SK-N-SH (cell line): ENCODE data around the gene RHBDL1. TPM values are rescaled to one million over a fixed set of nuclear protein-coding genes. Genes with fewer than 3 reads are reported as not detected.

Experiments used
- CTCF ChIA-PET: fragments of 300-600, 350-600 bp; formaldehyde crosslinking; extraction: SDS; loops from one replicate; lab custom pipeline; 2021; lab: Yijun Ruan, JAX
- POLR2A ChIA-PET: fragments of 350-600 bp; sonication (Branson Sonifier 250); formaldehyde crosslinking; extraction: SDS; loops from one replicate; lab custom pipeline; 2020; ENCODE audit warnings: antibody characterized with exemption, inconsistent platforms; lab: Yijun Ruan, JAX
- DNase-seq: peaks from one replicate; pipeline ENCODE4 v3.0.0; 2012
- H2AFZ ChIP-seq: fragments of 200-600 bp; sonication (generic); 2 replicates; pipeline ENCODE4 v1.8.1; 2016; ENCODE audit warnings: antibody characterized with exemption, mild to moderate bottlenecking, low read depth
- H3F3A ChIP-seq: fragments of 200-600 bp; sonication (generic); replicated peaks from 2 replicates; pipeline ENCODE3; 2016; ENCODE audit warnings: antibody characterized with exemption, mild to moderate bottlenecking; ENCODE audit not compliant: insufficient read depth
- H3K27ac ChIP-seq, 2 experiments: fragments of 200-500 bp in 1 of 2; fragments of 200-600 bp in 1 of 2; sonication (Bioruptor generic) in 1 of 2; sonication (generic), shearing (Covaris generic) in 1 of 2; 2 replicates each; pipeline versions ENCODE4 v1.5.1 to v1.6.1; 2014 to 2016; ENCODE audit warnings: low read depth in 2 of 2, inconsistent platforms in 1 of 2, low read length in 1 of 2, mild to moderate bottlenecking in 1 of 2, mixed read lengths in 1 of 2
- H3K27me3 ChIP-seq: fragments of 200-600 bp; sonication (generic), shearing (Covaris generic); 2 replicates; pipeline ENCODE4 v1.6.1; 2016; ENCODE audit warnings: mixed run types; ENCODE audit not compliant: insufficient read depth
- H3K36me3 ChIP-seq, 2 experiments: fragments of 200-500 bp in 1 of 2; fragments of 200-600 bp in 1 of 2; sonication (Bioruptor generic) in 1 of 2; sonication (generic) in 1 of 2; replicated peaks in 1 of 2; 2 replicates each; pipeline versions ENCODE3 to v1.5.1; 2014 to 2016; ENCODE audit warnings: low read length in 1 of 2, mild to moderate bottlenecking in 1 of 2; ENCODE audit not compliant: insufficient read depth in 2 of 2, control insufficient read depth in 1 of 2
- H3K4me1 ChIP-seq, 2 experiments: fragments of 200-500 bp in 1 of 2; fragments of 200-600 bp in 1 of 2; sonication (Bioruptor generic) in 1 of 2; sonication (generic), shearing (Covaris generic) in 1 of 2; 2 replicates each; pipeline versions ENCODE4 v1.5.1 to v1.6.1; 2014 to 2016; ENCODE audit warnings: low read depth in 1 of 2, low read length in 1 of 2, mixed run types in 1 of 2; ENCODE audit not compliant: insufficient read depth in 2 of 2, control insufficient read depth in 1 of 2
- H3K4me2 ChIP-seq: fragments of 200-600 bp; sonication (generic), shearing (Covaris generic); 2 replicates; pipeline ENCODE4 v1.6.1; 2017; ENCODE audit warnings: mixed run types
- H3K4me3 ChIP-seq, 2 experiments: fragments of 200-500 bp in 1 of 2; fragments of 200-600 bp in 1 of 2; sonication (Bioruptor generic) in 1 of 2; sonication (generic), shearing (Covaris generic) in 1 of 2; 2 replicates each; pipeline versions ENCODE4 v1.5.1 to v1.8.1; 2014 to 2016; ENCODE audit warnings: low read depth in 2 of 2, inconsistent platforms in 1 of 2, low read length in 1 of 2, mild to moderate bottlenecking in 1 of 2, mixed read lengths in 1 of 2, moderate library complexity in 1 of 2
- H3K79me2 ChIP-seq: fragments of 200-600 bp; sonication (generic); 2 replicates; pipeline ENCODE4 v1.8.1; 2017; ENCODE audit warnings: mild to moderate bottlenecking; ENCODE audit not compliant: insufficient read depth
- H3K9ac ChIP-seq: fragments of 200-600 bp; sonication (generic); 2 replicates; pipeline ENCODE4 v1.6.1; 2017; ENCODE audit warnings: mixed run types
- H3K9me2 ChIP-seq: fragments of 200-600 bp; sonication (generic); 2 replicates; pipeline ENCODE4 v1.6.1; 2017; ENCODE audit warnings: mixed run types
- H3K9me3 ChIP-seq: fragments of 200-600 bp; sonication (generic); 2 replicates; pipeline ENCODE4 v1.6.1; 2017; ENCODE audit warnings: mixed run types, mild to moderate bottlenecking, moderate library complexity
- H4K20me1 ChIP-seq: fragments of 200-600 bp; sonication (generic); 2 replicates; pipeline ENCODE4 v1.6.1; 2017; ENCODE audit warnings: mild to moderate bottlenecking, mixed run types; ENCODE audit not compliant: insufficient read depth
- CHD2 ChIP-seq: fragments of 150-350 bp; IDR thresholded peaks from 2 replicates; pipeline ENCODE4 v1.6.1; 2018; ENCODE audit warnings: low read length; ENCODE audit not compliant: partially characterized antibody
- CTCF ChIP-seq: fragments of 200-600 bp; sonication (generic); IDR thresholded peaks from 2 replicates; pipeline ENCODE4 v1.6.1; 2017; ENCODE audit warnings: antibody characterized with exemption, mild to moderate bottlenecking, moderate library complexity
- EP300 ChIP-seq, 2 experiments: IDR thresholded peaks; 2 replicates each; pipeline versions ENCODE4 v1.4.0 to v1.6.1; 2012; ENCODE audit warnings: borderline replicate concordance in 1 of 2, low read depth in 1 of 2, low read length in 1 of 2
- EZH2phosphoT487 ChIP-seq: fragments of 200-600 bp; sonication (generic); IDR thresholded peaks from 2 replicates; pipeline ENCODE4 v1.6.1; 2017; ENCODE audit warnings: low read depth, mixed run types, mild to moderate bottlenecking, antibody characterized with exemption, moderate library complexity, borderline replicate concordance
- FOSL2 ChIP-seq: IDR thresholded peaks from 2 replicates; pipeline ENCODE4 v1.4.0; 2012; ENCODE audit warnings: low read depth, mild to moderate bottlenecking, moderate library complexity, borderline replicate concordance
- FOXJ3 ChIP-seq: sonication (generic); formaldehyde crosslinking; IDR thresholded peaks from 2 replicates; pipeline ENCODE4 v1.5.1; 2020; ENCODE audit warnings: mild to moderate bottlenecking, missing genetic modification reagents
- FOXM1 ChIP-seq: IDR thresholded peaks from 2 replicates; pipeline ENCODE4 v1.4.0; 2012; ENCODE audit warnings: low read depth, mild to moderate bottlenecking
- GABPA ChIP-seq: IDR thresholded peaks from 2 replicates; pipeline ENCODE4 v1.4.0; 2012; ENCODE audit warnings: low read depth, mild to moderate bottlenecking
- IRF3 ChIP-seq: fragments of 150-350 bp; IDR thresholded peaks from 2 replicates; pipeline ENCODE4 v1.6.1; 2016; ENCODE audit warnings: mild to moderate bottlenecking, low read depth, low read length
- JUND ChIP-seq: IDR thresholded peaks from 2 replicates; pipeline ENCODE4 v1.4.0; 2012
- MEF2A ChIP-seq: IDR thresholded peaks from 2 replicates; pipeline ENCODE4 v1.4.0; 2012; ENCODE audit warnings: low read depth, borderline replicate concordance
- MXI1 ChIP-seq: IDR thresholded peaks from 2 replicates; pipeline ENCODE4 v1.6.1; 2012; ENCODE audit warnings: mild to moderate bottlenecking, low read depth, low read length, improper control_type of control experiment
- NRF1 ChIP-seq: IDR thresholded peaks from 2 replicates; pipeline ENCODE4 v1.6.1; 2012; ENCODE audit warnings: low read depth, mild to moderate bottlenecking, low read length
- POLR2AphosphoS5 ChIP-seq: IDR thresholded peaks from 2 replicates; pipeline ENCODE4 v1.6.1; 2012; ENCODE audit warnings: low read depth, low read length
- RAD21 ChIP-seq: IDR thresholded peaks from 2 replicates; pipeline ENCODE4 v1.6.1; 2012; ENCODE audit warnings: mild to moderate bottlenecking, low read length
- RCOR1 ChIP-seq: fragments of 150-350 bp; IDR thresholded peaks from 2 replicates; pipeline ENCODE4 v1.6.1; 2017; ENCODE audit warnings: antibody characterized with exemption, low read length
- RFX5 ChIP-seq: IDR thresholded peaks from 2 replicates; pipeline ENCODE4 v1.6.1; 2012; ENCODE audit warnings: mild to moderate bottlenecking, improper control_type of control experiment, low read length
- RXRA ChIP-seq: IDR thresholded peaks from 2 replicates; pipeline ENCODE4 v1.4.0; 2012; ENCODE audit warnings: low read depth, mild to moderate bottlenecking, borderline replicate concordance
- SIN3A ChIP-seq: IDR thresholded peaks from 2 replicates; pipeline ENCODE4 v1.6.1; 2012; ENCODE audit warnings: low read depth, mild to moderate bottlenecking, low read length, moderate library complexity, borderline replicate concordance
- TAF1 ChIP-seq: IDR thresholded peaks from 2 replicates; pipeline ENCODE4 v1.6.1; 2012; ENCODE audit warnings: low read depth, mild to moderate bottlenecking, low read length, moderate library complexity, borderline replicate concordance
- TCF12 ChIP-seq: IDR thresholded peaks from 2 replicates; pipeline ENCODE4 v1.4.0; 2012
- TEAD4 ChIP-seq: IDR thresholded peaks from 2 replicates; pipeline ENCODE4 v1.4.0; 2012; ENCODE audit warnings: mild to moderate bottlenecking, borderline replicate concordance; ENCODE audit not compliant: insufficient read depth
- USF1 ChIP-seq: IDR thresholded peaks from 2 replicates; pipeline ENCODE4 v1.4.0; 2012; ENCODE audit warnings: low read depth, borderline replicate concordance
- YY1 ChIP-seq: IDR thresholded peaks from 2 replicates; pipeline ENCODE4 v1.4.0; 2012; ENCODE audit warnings: low read depth, mild to moderate bottlenecking
- WGBS: methylation state at CpG from one replicate; pipeline ENCODE4 v1.1.6; 2017; ENCODE audit warnings: low lambda C conversion rate; 5-methylcytosine and 5-hydroxymethylcytosine counted together
- polyA plus RNA-seq, 3 experiments: library from polyadenylated mRNA; depleted of rRNA; stranded (reverse); fragments of >200 nt; gene quantifications; 2 replicates each; pipeline ENCODE4 v1.2.3, GENCODE V29; 2012
- TF ChIP-seq, protein P1 (sequence below): IDR thresholded peaks from 2 replicates; pipeline ENCODE4; 2012

Gene RHBDL1
- polyA plus RNA-seq, 1 of the 3 experiments (the other 2 are of a cell fraction), result 4.1 TPM

- TF ChIP-seq FOXM1, result peak; percentile 90
- TF ChIP-seq FOSL2, result peak; percentile 48; the same call in 1 of the 2 replicates
- no peak for TF ChIP-seq JUND
- TF ChIP-seq USF1, result no peak
- TF ChIP-seq CHD2, result peak; percentile 8
- TF ChIP-seq YY1, result no peak
- TF ChIP-seq CTCF, result no peak
- 0 out of 2 replicates have a peak, but pooled peaks have one; percentile 16 for TF ChIP-seq RCOR1
- TF ChIP-seq GABPA, result no peak
These were observed 34.4 kb downstream of the RHBDL1 start (continued) for GRCh38 chr16:709566-710499.

GRCh38 chr16:710500-711075 is 35.1 kb downstream of the RHBDL1 start:
- Histone ChIP-seq H3K79me2 (no peaks in the 10 kb centered on the region), H3K4me2 (peak overlapping the region; percentile 95; the same call in 1 of the 2 replicates), H3K9me2 (no peaks in the 10 kb centered on the region), H3K36me3 (no peaks in the 10 kb centered on the region), H4K20me1 (no peaks in the 10 kb centered on the region), H3K9ac (peak overlapping the region; percentile 60; the same call in 1 of the 2 replicates), H2AFZ (no peak overlapping the region), H3K27ac (peak overlapping the region; percentile 82 to 84; a peak in 3 of 4 replicates), H3K9me3 (no peaks in the 10 kb centered on the region), H3K4me3 (no peak overlapping the region), H3K4me1 (peaks cover 23 to 38% of the 10 kb centered on the region in 2 experiments; a peak in 2 of 4 replicates), H3K27me3 (no peaks in the 10 kb centered on the region), H3F3A (peaks cover 30% of the 10 kb centered on the region)
- ChIA-PET CTCF (interaction anchor here (0.9 to 22.4 kb wide), 12 partner anchors 9 to 393 kb away, joined by 3 to 358 read pairs (median 5); partner anchors contain the start of genes ANTKMT, CCDC78, CHTF18 and CIAO3), POLR2A (interaction anchor here (0.6 to 2.8 kb wide), 4 partner anchors 10 to 35 kb away, joined by 4 to 19 read pairs (median 4); partner anchors contain the start of gene ANTKMT)
- DNase-seq, result no peak
- WGBS, result 73% methylated on average over 12 of the region's 21 CpGs
- TF ChIP-seq POLR2AphosphoS5 (no peak), TEAD4 (no peak), SIN3A (no peak), YY1 (no peak), RCOR1 (no peak), TAF1 (no peak), IRF3 (no peak), JUND (no peak), RXRA (no peak), EZH2phosphoT487 (no peak), MXI1 (no peak), NRF1 (no peak), RAD21 (no peak), EP300 (IDR thresholded peaks at IDR 0.05; ENCODE audit: borderline replicate concordance in 1 of 2, low read depth in 1 of 2, low read length in 1 of 2) (no peak), FOXJ3 (CRISPR knock-in tag) (no peak), TCF12 (no peak), RFX5 (no peak), MEF2A (no peak)
- TF ChIP-seq, protein P1, sequence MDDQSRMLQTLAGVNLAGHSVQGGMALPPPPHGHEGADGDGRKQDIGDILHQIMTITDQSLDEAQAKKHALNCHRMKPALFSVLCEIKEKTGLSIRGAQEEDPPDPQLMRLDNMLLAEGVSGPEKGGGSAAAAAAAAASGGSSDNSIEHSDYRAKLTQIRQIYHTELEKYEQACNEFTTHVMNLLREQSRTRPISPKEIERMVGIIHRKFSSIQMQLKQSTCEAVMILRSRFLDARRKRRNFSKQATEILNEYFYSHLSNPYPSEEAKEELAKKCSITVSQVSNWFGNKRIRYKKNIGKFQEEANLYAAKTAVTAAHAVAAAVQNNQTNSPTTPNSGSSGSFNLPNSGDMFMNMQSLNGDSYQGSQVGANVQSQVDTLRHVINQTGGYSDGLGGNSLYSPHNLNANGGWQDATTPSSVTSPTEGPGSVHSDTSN, result no peak
